Neural progenitor cell (in vitro differentiated cells): ENCODE measurements around the gene PPP1R27.

Source experiments
- CTCF ChIP-seq: fragments of 200-600 bp; sonication (generic); IDR thresholded peaks from 2 replicates; pipeline ENCODE4 v1.5.1; 2017; ENCODE audit warnings: antibody characterized with exemption, mild to moderate bottlenecking
- EZH2 ChIP-seq: fragments of 200-600 bp; sonication (generic); IDR thresholded peaks from 2 replicates; pipeline ENCODE4 v1.6.1; 2017; ENCODE audit warnings: antibody characterized with exemption, mild to moderate bottlenecking, moderate library complexity
- EZH2phosphoT487 ChIP-seq: fragments of 200-600 bp; sonication (generic); IDR thresholded peaks from 2 replicates; pipeline ENCODE4 v1.6.1; 2017; ENCODE audit warnings: antibody characterized with exemption

- no peak for TF ChIP-seq CTCF
- TF ChIP-seq EZH2: no peak
- no peak for TF ChIP-seq EZH2phosphoT487
These were observed 4.5 kb upstream of the PPP1R27 start for GRCh38 chr17:81839301-81839700.
